ENCODE results near the gene IL10.

GRCh38 chr1:206742719-206743383 lies 29.4 kb downstream of the IL10 start:
- TF ChIP-seq POLR2A (IDR thresholded peaks at IDR 0.05) (no peak), CTCF (IDR thresholded peaks at IDR 0.05) (no peak)

Measured in right lobe of liver (tissue), 4 donors.